Mucosa of rectum (tissue), 2 donors: ENCODE measurements around the gene PARG.
"Not testable (repeated sequence)": the region's sequence is repeated elsewhere in the genome, so short reads cannot be mapped to it uniquely, and the experiment has no call there.

Experiments used
- H3K27ac ChIP-seq, 2 donors: one replicate each; pipeline ENCODE4 v1.7.0; 2013; ENCODE audit warnings: inconsistent platforms in 2 of 2, low read depth in 2 of 2, low read length in 2 of 2
- H3K27me3 ChIP-seq, 2 donors: one replicate each; pipeline ENCODE4 v1.7.0; 2013; ENCODE audit warnings: low read length in 2 of 2; ENCODE audit not compliant: control insufficient read depth in 2 of 2, insufficient read depth in 2 of 2
- H3K36me3 ChIP-seq, 2 donors: one replicate each; pipeline ENCODE4 v1.7.0; 2013; ENCODE audit warnings: low read length in 2 of 2; ENCODE audit not compliant: control insufficient read depth in 2 of 2, insufficient read depth in 2 of 2
- H3K4me1 ChIP-seq, 2 donors: one replicate each; pipeline ENCODE4 v1.7.0; 2013; ENCODE audit warnings: low read length in 2 of 2, mild to moderate bottlenecking in 1 of 2; ENCODE audit not compliant: control insufficient read depth in 2 of 2, insufficient read depth in 2 of 2
- H3K4me3 ChIP-seq, 2 donors: one replicate each; pipeline ENCODE4 v1.7.0; 2013; ENCODE audit warnings: low read length in 2 of 2
- H3K9ac ChIP-seq, 2 donors: one replicate each; pipeline ENCODE4 v1.7.0; 2013; ENCODE audit warnings: low read length in 2 of 2, low read depth in 1 of 2, mild to moderate bottlenecking in 1 of 2
- H3K9me3 ChIP-seq, 2 donors: one replicate each; pipeline ENCODE4 v1.7.0; 2013; ENCODE audit warnings: low read length in 2 of 2; ENCODE audit not compliant: control insufficient read depth in 2 of 2
- donor health status: healthy.
- donor health status: Normal muscosa, but diverticular disease.

The PARG gene

DNA sequence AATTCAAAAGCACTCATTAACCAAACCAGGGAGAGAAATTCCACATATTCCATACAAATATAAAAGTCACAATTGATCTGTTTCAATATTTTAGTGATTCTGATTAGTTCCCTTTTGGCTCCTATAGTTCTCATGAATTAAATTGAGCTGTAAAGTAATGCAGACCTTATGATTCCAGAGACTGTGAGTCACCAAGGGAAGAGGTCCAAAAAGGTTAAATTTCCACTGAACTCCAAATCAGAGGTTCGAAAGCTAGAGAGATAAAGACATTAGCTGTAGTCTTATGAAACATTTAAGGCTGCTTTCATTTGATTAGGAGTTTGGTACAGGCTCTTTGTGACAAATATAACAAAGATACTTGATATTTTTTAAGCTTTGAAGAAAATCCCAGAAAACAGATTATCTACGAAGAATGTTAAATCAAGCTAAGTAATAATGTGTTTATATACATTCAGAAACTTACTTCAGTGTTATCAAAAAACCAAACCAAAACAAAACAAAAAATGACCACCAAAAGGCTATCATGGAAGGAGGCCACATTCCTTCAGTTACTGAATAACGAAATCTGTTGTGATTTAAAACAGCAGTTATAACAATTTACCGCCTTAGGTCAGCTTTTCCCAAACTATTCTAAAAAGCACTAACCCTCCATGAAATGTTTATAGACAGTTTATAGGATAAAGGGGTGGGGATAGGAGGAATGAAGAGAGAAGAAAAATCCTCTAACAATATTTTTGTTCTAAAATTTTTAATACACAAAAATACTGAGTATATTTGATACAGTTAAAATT lies 33.3 kb downstream of the PARG start:
- not testable (repeated sequence) for H3K4me3 ChIP-seq

GRCh38 chr10:49903829-49904228 lies 38.0 kb downstream of the PARG start:
- not testable (repeated sequence) for H3K27me3 ChIP-seq

More for the DNA sequence above, 33.3 kb downstream of the PARG start:
- H3K9me3 ChIP-seq, H3K9ac ChIP-seq, H3K36me3 ChIP-seq, H3K27me3 ChIP-seq, H3K27ac ChIP-seq, H3K4me1 ChIP-seq: not testable (repeated sequence)

GRCh38 chr10:49900406-49900805 lies 41.4 kb downstream of the PARG start:
- not testable (repeated sequence) for H3K4me3 ChIP-seq, H3K27ac ChIP-seq, H3K36me3 ChIP-seq, H3K27me3 ChIP-seq, H3K9me3 ChIP-seq, H3K9ac ChIP-seq, H3K4me1 ChIP-seq

More at GRCh38 chr10:49903829-49904228, 38.0 kb downstream of the PARG start:
- not testable (repeated sequence) for H3K9me3 ChIP-seq, H3K36me3 ChIP-seq, H3K9ac ChIP-seq, H3K4me1 ChIP-seq, H3K4me3 ChIP-seq, H3K27ac ChIP-seq

GRCh38 chr10:49899999-49900398 lies 41.8 kb downstream of the PARG start:
- not testable (repeated sequence) for H3K4me1 ChIP-seq, H3K27me3 ChIP-seq, H3K36me3 ChIP-seq, H3K9me3 ChIP-seq, H3K4me3 ChIP-seq, H3K9ac ChIP-seq, H3K27ac ChIP-seq

- not testable (repeated sequence) for H3K36me3 ChIP-seq, H3K27me3 ChIP-seq, H3K4me3 ChIP-seq, H3K27ac ChIP-seq, H3K9me3 ChIP-seq, H3K4me1 ChIP-seq, H3K9ac ChIP-seq
These were observed 51.8 kb downstream of the PARG start for GRCh38 chr10:49890025-49890424.

GRCh38 chr10:49884739-49885331 lies 57.0 kb downstream of the PARG start:
- H3K4me1 ChIP-seq, H3K9me3 ChIP-seq, H3K27me3 ChIP-seq, H3K9ac ChIP-seq, H3K27ac ChIP-seq, H3K4me3 ChIP-seq, H3K36me3 ChIP-seq: not testable (repeated sequence)

GRCh38 chr10:49883852-49884251 lies 58.0 kb downstream of the PARG start:
- not testable (repeated sequence) for H3K36me3 ChIP-seq, H3K27ac ChIP-seq, H3K9ac ChIP-seq, H3K9me3 ChIP-seq, H3K27me3 ChIP-seq, H3K4me1 ChIP-seq, H3K4me3 ChIP-seq

DNA sequence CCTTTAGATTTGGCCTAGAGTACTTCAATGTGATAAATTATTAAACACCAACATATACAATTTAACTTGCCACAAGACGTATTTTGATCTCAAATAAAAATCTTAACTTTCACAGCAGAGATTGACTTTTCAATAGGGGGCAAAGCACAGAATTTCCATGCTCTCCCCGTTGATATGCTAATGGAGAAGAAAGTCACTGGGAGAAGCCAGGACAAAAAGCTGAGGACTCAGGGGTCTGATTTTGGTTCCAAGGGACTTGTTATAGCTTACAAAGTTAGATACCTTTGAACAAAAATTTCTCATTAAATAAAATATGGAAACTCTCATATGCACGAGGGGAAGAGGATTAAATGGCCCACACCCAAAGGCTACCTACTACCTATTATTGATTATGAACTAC lies 59.5 kb downstream of the PARG start:
- H3K9ac ChIP-seq, H3K9me3 ChIP-seq, H3K4me1 ChIP-seq, H3K27ac ChIP-seq, H3K27me3 ChIP-seq, H3K4me3 ChIP-seq, H3K36me3 ChIP-seq: not testable (repeated sequence)

GRCh38 chr10:49872740-49873139 lies 69.1 kb downstream of the PARG start:
- H3K4me3 ChIP-seq, H3K27me3 ChIP-seq, H3K27ac ChIP-seq, H3K9ac ChIP-seq, H3K36me3 ChIP-seq, H3K4me1 ChIP-seq, H3K9me3 ChIP-seq: not testable (repeated sequence)

DNA sequence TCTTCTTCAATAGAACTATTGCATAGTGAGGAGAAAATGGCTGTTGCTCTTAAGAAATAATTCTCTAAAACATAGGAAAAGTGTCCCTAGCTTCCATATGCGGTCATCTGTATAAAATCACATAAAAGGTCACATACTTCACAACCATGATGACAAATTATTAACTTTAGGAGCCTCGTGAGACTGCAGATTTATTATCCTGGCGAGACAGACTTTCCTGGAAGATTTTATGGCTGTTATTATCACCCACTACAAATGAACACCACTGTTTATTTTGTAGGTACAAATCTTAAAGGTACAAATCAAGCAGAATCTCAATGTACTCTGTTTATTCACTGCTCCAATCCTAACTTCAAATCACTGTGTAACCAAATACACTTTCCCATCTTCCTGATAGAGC lies 70.4 kb downstream of the PARG start:
- H3K36me3 ChIP-seq, H3K4me1 ChIP-seq, H3K27ac ChIP-seq, H3K9me3 ChIP-seq, H3K27me3 ChIP-seq, H3K9ac ChIP-seq, H3K4me3 ChIP-seq: not testable (repeated sequence)
